ENCODE results near the gene PADI6.

PADI6 gene

DNA sequence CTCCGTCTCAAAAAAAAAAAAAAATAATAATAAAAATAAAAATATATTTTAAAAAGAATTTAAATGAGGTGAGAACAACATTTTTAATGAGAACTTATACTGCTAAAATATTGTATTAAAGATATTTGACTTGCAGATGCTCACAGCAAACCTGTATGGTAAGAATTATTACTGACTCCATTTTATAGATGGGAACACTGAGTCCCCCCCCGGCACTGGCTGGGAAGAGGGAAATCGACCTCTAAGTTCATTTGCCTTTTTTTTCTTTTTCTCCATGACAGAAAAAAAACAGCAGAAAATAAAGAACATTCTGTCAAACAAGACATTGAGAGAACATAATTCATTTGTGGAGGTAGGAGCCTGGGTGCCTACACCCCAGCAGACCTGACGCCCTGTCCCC is 13.4 kb upstream of the PADI6 start:
- DNase-seq, result no peak

DNA sequence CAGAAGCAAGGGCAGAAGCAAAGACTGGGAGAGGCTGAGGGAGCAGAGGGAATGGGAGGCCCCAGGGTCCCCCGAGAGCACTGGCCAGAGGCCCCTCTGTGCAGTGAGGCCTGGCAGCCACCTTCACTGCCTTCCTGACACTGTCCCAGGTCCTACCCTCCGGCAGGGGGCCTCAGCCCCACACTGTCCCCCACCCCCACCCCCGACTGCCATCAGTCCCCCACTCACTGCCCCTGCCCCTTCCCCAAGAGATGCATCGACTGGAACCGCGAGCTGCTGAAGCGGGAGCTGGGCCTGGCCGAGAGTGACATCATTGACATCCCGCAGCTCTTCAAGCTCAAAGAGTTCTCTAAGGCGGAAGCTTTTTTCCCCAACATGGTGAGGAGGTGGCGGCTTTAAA is 13.0 kb upstream of the PADI6 start:
- DNase-seq, result no peak

DNA sequence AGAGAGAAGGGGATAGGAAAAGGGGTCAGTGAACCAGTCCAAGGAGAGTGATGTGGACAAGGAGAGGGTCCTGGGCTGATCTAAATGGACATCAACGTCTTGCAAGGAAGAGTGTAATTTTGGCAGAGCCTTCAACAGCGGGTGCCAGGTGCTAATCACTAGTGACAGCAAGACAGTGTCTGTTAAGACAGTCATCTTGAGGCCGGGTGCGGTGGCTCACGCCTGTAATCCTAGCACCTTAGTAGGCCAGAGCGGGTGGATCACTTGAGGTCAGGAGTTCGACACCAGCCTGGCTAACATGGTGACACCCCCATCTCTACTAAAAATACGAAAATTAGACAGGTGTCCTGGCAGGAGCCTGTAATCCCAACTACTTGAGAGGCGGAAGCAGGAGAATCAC is 12.2 kb upstream of the PADI6 start:
- no peak for DNase-seq

DNA sequence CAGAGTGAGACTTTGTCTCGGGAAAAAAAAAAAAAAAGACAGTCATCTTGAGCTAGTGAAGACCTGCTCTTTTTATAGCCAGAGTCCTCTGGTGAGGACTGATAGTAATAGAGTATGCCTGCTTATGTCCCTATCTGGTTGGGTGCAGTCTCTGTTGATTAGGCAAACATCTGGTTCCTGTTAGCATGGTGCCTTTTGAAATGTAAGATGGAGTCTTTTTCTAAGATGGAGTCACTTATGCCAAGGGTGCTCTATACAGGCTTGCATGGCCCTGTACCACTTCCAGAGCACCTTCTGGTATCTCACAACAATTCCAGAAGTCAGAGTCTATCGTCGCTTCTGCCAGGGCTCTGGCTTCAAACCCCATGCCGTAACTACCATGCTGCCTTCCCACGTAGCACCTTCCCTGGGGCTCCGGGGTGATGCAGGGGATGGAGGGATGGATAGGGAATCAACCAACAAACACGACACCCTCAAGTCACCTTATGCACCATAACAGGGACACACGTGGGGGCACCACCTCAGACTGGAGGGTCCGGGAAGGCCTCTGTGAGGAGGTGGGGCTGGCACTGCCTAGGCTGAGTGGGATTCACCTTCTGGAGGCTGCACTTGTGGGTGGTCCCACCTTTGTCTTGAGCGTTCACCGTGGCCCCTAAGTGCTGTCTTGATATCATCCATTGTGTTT is 11.6 kb upstream of the PADI6 start:
- DNase-seq, result no peak

DNA sequence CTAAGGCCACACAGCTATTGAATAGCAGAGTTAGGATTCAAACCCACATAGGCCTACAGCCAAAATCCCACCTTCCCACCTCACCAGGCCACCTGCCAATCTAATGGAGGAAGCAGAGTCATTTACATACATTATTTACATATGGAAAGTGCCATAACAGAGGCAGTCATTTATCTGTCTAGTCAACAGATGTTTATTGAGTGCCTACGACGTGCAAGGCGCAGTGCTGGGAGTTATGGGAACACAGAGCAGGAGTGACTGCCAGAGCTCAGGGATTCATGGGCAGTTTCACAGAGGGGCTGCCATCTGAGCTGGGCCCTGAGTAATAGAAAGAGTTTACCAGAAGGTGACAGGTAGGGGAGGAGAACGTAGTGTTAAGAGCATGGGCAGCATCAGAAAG is 10.3 kb upstream of the PADI6 start:
- DNase-seq, result no peak

- no peak for DNase-seq
Measured at GRCh38 chr1:17363351-17363750, 8.6 kb upstream of the PADI6 start.

- DNase-seq, result no peak
Measured at GRCh38 chr1:17363771-17364170, 8.2 kb upstream of the PADI6 start.

GRCh38 chr1:17365293-17365692 is 6.7 kb upstream of the PADI6 start:
- no peak for DNase-seq

GRCh38 chr1:17369466-17369865 is 2.5 kb upstream of the PADI6 start:
- DNase-seq, result no peak

DNA sequence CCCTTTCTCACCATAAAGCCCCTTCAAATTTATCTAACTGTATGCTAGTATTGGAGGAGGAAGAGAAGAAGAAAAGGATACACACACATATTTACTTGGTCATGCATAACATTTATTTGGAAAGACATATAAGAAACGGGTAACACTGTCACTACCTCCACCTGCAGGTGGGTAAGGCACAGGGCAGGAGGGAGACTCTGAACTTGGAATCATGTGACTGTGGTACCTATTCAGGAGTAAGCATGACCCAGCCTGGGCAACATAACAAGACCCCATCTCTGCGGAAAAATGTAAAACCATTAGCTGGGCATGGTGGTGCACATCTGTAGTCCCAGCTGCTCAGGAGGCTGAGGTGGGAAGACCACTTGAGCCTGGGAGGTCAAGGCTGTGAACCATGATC is 1.4 kb upstream of the PADI6 start:
- no peak for DNase-seq

GRCh38 chr1:17372955-17373354 is 959 bp downstream of the PADI6 start:
- no peak for DNase-seq

GRCh38 chr1:17375651-17376050 is 3.7 kb downstream of the PADI6 start:
- DNase-seq, result no peak

DNA sequence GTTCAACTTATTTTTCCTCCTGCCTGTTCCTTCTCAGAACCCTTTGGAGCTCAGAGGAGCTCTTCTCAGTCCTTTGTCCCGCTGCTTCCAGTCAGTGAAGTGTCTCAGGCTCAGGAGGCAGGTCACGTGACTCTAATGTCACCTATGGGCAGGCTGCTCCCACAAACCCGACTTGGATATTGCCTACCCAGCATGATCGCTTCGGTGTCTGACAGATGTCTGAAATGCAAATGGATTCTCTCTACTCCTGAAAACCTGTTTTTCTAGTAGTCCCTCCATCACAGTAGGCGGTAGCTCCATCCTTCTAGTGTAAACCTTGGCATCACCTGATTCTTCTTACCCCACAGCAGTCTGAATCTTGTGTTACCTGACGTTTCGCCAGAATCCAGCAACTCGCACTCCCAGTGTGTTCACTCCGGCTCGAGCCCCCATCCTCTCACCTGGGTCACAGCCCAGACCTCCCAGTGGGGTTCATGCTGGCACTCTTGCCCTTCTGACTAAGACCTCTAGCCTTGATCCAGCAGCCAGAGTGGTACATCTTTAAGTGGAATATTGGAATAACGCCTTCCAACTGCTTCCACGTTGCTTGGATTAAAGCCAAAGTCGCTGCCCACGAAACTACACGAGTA is 5.4 kb downstream of the PADI6 start:
- no peak for DNase-seq

DNA sequence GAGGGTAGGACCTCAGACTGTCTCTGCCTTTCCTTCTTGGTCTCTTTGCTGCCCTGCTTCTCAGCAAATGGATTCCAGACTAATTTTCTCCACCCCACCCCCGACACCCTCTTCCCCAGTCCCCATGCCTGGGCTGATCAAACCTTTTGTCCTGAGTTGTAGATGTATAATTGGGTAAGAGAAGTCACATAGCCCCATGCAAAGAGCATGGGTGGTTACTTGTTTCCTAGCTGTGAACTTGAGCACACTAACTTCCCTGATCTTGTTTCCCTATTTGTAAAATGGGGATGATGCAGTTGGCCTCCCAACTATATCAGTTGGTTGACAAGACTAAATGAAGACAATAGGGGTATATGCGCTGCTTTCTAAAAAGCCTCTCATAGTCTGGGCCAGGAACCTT is 9.2 kb downstream of the PADI6 start:
- DNase-seq, result no peak

- DNase-seq, result no peak
Measured at GRCh38 chr1:17392199-17392740, 20.3 kb downstream of the PADI6 start.

DNA sequence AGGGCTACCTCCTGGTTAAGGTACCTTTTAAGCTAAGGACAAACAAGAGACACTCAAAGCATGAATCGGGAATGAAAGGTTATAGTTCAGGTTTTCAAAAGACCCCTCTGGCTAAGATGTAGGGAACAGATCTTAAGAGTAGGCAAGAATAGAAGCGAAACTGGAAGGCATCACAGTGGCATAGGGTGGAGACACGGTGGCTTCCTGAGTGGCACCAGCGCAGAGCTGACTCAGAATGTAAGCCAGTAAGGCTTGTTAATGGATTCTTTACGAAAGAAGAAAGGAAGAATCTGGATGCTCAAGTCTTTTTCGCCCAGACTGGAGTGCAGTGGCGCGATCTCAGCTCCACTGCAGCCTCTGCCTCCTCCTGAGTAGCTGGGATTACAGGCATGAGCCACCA is 21.2 kb downstream of the PADI6 start:
- DNase-seq, result no peak

GRCh38 chr1:17397910-17398695 is 26.1 kb downstream of the PADI6 start:
- DNase-seq, result no peak

- DNase-seq, result no peak
Measured at GRCh38 chr1:17400725-17401341, 28.8 kb downstream of the PADI6 start.

DNA sequence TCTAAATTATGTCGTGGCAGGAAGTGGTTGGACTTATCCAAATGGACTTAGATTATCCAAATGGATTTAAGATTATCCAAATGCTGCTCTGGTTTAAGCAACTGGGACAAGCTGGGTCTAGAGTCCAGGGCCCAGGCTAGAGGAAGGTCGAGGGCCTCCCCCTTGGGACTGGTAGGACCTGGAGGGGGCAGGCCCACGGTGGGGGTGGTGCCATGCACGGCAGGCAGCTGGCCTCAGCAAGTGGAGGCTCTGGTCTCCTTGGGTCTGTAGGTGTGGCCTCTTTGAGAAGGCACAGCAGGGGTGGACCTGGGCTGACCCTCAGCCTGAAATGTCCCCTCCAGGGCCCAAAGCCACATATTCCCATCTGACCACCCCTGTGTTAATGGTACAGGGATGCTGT is 29.8 kb downstream of the PADI6 start:
- DNase-seq, result no peak

- DNase-seq, result no peak
Measured at GRCh38 chr1:17403081-17403480, 31.1 kb downstream of the PADI6 start.

DNA sequence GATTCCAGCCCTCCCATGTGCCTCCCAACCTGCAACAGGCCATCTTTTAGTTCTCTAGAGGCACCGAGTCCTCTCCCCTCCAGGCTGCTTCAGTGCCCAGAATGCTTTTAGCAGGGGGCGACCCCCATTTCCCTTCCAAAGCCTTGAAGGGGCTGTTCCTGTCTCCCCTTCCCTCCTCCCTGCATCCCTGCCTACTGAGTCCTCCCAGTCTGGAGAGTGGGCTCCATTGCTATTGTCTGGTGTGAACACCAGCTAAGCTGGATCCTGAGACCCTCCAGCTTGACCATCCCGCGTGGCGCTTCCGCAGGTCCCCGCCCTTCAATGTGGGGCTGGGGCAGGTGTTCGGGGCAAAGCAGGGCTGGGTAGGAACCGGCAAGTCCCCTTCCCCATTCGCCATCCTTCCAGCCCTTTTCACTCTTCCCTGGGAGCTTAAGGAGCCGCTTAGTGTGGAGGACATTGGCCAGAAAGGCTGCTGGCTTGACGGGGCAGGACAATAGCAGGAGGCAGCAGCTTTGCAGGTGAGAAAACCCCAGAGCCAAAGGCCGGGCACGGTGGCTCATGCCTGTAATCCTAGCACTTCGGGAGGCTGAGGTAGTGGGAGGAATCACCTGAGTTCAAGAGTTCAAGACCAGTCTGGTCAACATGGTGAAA is 32.2 kb downstream of the PADI6 start:
- no peak for DNase-seq

DNA sequence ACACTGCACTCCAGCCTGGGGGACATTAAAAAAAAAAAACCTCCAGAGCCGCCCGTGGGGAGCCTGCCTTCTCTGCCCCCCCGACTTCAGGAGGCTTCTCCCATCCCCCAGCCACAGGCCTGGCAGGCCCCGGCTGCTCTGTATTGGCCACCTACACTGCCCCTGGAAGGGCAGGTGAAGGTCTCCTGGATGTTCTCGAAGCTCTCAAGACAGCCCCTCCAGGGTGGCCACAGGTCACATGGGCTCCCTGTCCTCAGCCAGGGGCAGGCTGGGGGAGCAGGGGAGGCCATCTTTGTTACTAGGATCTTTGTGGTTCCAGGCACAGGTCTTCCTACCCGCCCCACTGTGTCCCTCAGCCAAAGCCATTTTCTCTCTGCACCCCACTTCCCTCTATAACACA is 32.8 kb downstream of the PADI6 start:
- no peak for DNase-seq
